Liver (tissue), 3 donors: Measurements from ENCODE around the gene PRKAR1B.

Source experiments
- EGR1 ChIP-seq, 2 donors: IDR thresholded peaks; 2 replicates each; pipeline ENCODE4 v1.6.1; 2016 to 2018; ENCODE audit warnings: antibody characterized with exemption in 2 of 2, low read depth in 2 of 2
- FOXA2 ChIP-seq: IDR thresholded peaks from 2 replicates; pipeline ENCODE4 v1.6.1; 2016; ENCODE audit warnings: antibody characterized with exemption
- GABPA ChIP-seq, 2 donors: IDR thresholded peaks in 1 of 2; conservative IDR thresholded peaks in 1 of 2; 2 replicates each; pipeline ENCODE4 v1.6.1; 2016; ENCODE audit warnings: antibody characterized with exemption in 2 of 2, mild to moderate bottlenecking in 1 of 2, moderate library complexity in 1 of 2
- HNF4G ChIP-seq: IDR thresholded peaks from 2 replicates; pipeline ENCODE4 v1.6.1; 2016; ENCODE audit warnings: antibody characterized with exemption
- JUND ChIP-seq, 2 donors: IDR thresholded peaks; 2 replicates each; pipeline ENCODE4 v1.6.1; 2016; ENCODE audit warnings: antibody characterized with exemption in 2 of 2
- NR2F2 ChIP-seq: IDR thresholded peaks from 2 replicates; pipeline ENCODE4 v1.6.1; 2016; ENCODE audit warnings: antibody characterized with exemption
- RAD21 ChIP-seq, 2 donors: IDR thresholded peaks; 2 replicates each; pipeline ENCODE4 v1.6.1; 2016; ENCODE audit warnings: antibody characterized with exemption in 2 of 2, mild to moderate bottlenecking in 2 of 2
- REST ChIP-seq: IDR thresholded peaks from 2 replicates; pipeline ENCODE4 v1.6.1; 2016; ENCODE audit warnings: antibody characterized with exemption, mild to moderate bottlenecking
- RXRA ChIP-seq, 2 donors: IDR thresholded peaks; 2 replicates each; pipeline ENCODE4 v1.6.1; 2017 to 2018; ENCODE audit warnings: antibody characterized with exemption in 2 of 2, mild to moderate bottlenecking in 1 of 2
- YY1 ChIP-seq: IDR thresholded peaks from 2 replicates; pipeline ENCODE4 v1.6.1; 2016; ENCODE audit warnings: antibody characterized with exemption, mild to moderate bottlenecking
- TF ChIP-seq, protein P1 (sequence below): fragments of 150-350 bp; IDR thresholded peaks from 2 replicates; pipeline ENCODE4 v1.5.1; 2017; ENCODE audit warnings: improper control_type of control experiment, low read depth, low read length; ENCODE audit not compliant: missing input control
- TF ChIP-seq, protein P2 (sequence below): IDR thresholded peaks from 2 replicates; pipeline ENCODE4 v1.6.1; 2016; ENCODE audit warnings: antibody characterized with exemption
- donor health status: healthy.
- donor health status: healthy.

DNA sequence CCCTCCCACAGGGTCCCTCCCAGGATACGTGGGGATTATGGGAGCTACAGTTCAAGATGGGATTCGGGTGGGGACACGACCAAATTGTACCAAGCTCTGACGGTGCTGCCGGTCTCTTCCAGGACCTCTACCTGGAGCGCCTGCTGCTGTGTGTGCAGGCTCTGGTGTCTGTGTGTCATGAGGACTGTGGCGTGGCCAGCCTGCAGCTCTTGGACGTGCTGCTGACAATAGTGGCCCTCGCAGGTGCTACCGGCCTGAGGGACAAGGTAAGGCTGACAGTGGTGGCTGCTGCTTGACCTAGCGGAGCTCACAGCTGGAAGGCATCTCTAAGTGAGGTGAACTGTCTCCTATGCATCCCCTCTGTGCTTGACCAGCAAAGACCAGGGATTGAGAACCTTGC, 34.5 kb upstream of the PRKAR1B start:
- no peak for TF ChIP-seq NR2F2
- TF ChIP-seq, protein P1, sequence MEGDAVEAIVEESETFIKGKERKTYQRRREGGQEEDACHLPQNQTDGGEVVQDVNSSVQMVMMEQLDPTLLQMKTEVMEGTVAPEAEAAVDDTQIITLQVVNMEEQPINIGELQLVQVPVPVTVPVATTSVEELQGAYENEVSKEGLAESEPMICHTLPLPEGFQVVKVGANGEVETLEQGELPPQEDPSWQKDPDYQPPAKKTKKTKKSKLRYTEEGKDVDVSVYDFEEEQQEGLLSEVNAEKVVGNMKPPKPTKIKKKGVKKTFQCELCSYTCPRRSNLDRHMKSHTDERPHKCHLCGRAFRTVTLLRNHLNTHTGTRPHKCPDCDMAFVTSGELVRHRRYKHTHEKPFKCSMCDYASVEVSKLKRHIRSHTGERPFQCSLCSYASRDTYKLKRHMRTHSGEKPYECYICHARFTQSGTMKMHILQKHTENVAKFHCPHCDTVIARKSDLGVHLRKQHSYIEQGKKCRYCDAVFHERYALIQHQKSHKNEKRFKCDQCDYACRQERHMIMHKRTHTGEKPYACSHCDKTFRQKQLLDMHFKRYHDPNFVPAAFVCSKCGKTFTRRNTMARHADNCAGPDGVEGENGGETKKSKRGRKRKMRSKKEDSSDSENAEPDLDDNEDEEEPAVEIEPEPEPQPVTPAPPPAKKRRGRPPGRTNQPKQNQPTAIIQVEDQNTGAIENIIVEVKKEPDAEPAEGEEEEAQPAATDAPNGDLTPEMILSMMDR = no peak
- TF ChIP-seq EGR1 (IDR thresholded peaks at IDR 0.05; ENCODE audit: low read depth in 2 of 2) = no peak
- TF ChIP-seq HNF4G = no peak
- no peak for TF ChIP-seq JUND (IDR thresholded peaks at IDR 0.05)
- no peak for TF ChIP-seq RAD21 (IDR thresholded peaks at IDR 0.05)
- no peak for TF ChIP-seq REST
- TF ChIP-seq YY1 = no peak
- no peak for TF ChIP-seq RXRA (IDR thresholded peaks at IDR 0.05)
- TF ChIP-seq GABPA (IDR thresholded peaks at IDR 0.05 in 1 of 2, conservative IDR thresholded peaks at IDR 0.05 in 1 of 2) = no peak
- TF ChIP-seq FOXA2 = no peak
- TF ChIP-seq, protein P2, sequence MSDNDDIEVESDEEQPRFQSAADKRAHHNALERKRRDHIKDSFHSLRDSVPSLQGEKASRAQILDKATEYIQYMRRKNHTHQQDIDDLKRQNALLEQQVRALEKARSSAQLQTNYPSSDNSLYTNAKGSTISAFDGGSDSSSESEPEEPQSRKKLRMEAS = no peak
